Jurkat, Clone E6-1 (cell line): Measurements from ENCODE around the gene ADAM12.

ENCODE experiments used
- DNase-seq: peaks from one replicate; pipeline ENCODE4 v3.0.0-alpha.2; 2011; ENCODE audit warnings: low read depth, low spot score
- H3K4me3 ChIP-seq: 2 replicates; pipeline ENCODE4 v1.5.1; 2011; ENCODE audit warnings: mild to moderate bottlenecking, low read length, control low read depth, moderate library complexity

ADAM12 gene

DNA sequence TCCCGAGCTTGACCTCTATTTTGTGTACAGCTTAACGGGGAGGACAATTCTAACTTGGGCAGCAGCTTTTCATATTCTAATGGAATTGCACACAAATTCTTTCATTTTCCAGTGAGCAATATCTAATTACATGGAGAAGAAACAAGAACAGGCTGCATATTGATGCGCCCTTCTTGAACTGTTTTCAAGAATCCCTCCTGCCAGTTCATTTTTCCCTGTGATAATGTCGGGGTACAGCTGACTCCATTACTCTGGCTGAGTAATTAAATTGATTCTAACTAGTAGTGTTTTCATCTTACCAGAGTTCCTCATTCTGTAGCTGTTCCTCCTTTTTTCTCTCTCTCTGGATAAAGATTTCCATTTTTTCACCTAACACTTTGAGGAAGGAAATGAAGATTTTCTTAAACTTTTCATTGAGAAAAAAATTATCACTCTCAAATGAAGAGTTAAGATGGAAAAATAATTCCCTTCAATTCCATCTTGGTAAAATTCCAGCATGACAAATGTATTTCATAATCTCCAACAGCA, 301.1 kb downstream of the ADAM12 start:
- DNase-seq = no peak
- no peak overlapping the region for H3K4me3 ChIP-seq

DNA sequence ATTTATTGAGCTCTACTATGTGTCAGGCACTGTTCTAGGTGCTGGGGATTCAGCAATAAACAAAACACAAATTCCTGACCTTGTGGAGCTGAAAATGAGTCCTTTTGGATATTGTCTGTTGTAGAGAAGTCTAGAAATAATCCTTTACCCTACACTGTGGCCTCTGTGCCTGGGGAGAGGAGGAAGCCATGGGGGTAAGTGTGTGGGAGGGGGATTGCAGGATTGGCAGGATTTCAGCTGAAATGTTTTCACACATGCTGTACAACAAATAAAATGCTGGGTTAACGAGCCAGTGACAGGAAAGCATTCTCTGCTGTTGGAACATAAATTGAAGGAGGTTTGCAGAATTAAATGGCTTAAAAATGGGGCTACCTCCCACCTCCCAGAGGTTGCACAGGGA, 302.5 kb downstream of the ADAM12 start:
- DNase-seq = no peak
- no peak overlapping the region for H3K4me3 ChIP-seq

DNA sequence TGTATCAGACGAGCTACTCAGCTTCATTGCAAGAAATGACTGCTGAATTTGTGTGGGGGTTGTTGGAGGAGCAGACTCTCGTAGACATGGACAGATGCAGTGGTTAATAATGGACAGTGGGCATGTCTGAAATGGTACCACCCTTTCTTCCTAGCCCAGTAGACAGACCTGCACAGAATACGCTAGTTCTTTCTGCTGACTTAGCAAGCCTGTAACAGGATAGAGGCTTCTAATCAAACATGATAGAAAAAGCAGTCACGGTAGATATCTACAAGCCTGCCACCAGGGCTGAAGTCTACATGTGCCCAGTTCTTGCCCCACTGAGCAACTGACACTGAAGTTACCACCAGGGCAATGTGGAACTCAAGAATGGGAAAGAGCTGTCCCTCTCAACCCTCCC, 303.9 kb downstream of the ADAM12 start:
- no peak overlapping the region for H3K4me3 ChIP-seq
- no peak for DNase-seq

DNA sequence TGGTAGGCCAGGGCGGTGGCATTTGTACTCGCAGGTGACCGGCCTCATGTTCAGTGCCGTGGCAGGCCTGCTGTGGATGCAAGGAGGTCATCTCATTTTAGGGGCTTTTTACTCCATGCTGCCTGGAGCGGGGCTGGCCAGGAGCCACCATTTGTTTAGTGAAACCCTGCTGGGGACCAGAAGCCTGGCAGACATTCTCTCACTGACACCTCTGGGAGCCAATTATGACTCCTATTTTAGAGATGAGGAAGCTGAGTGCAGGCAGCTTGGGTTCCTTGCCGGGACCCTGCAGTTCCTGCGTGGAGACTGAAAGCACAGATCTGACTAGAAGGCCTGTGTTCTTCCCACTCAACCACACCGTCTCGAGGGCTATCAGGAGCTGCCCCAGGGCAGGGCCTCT, 305.3 kb downstream of the ADAM12 start:
- H3K4me3 ChIP-seq = no peak overlapping the region
- DNase-seq = no peak

DNA sequence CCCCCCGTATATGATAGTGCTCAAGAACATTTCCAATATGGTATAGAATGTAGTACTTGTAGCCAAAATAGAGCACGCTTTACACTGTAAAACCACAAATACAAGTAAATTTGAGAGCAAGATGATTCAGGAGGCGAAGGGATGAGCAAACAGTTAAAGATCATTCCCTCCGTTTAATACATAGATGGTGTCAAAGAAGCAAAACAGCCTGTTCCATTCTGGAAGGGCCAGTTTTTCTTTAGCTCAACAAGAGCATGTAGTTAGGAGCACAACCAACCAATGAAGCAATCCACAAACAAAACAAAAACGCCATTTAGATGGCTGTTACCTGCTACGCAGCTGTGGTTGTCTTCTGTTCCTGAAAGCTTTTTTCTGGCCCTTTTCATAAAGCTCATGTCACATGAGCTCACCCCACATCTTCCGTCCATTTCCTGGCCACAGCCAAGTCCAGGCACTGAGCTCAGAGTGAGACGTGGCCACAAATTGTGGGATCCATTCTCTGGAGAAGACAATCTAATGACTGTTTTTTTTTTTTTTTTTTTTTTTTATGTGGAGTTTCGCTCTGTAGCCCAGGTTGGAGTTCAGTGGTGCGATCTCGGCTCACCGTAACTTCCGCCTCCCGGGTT, 306.3 kb downstream of the ADAM12 start:
- no peak overlapping the region for H3K4me3 ChIP-seq
- DNase-seq = no peak

DNA sequence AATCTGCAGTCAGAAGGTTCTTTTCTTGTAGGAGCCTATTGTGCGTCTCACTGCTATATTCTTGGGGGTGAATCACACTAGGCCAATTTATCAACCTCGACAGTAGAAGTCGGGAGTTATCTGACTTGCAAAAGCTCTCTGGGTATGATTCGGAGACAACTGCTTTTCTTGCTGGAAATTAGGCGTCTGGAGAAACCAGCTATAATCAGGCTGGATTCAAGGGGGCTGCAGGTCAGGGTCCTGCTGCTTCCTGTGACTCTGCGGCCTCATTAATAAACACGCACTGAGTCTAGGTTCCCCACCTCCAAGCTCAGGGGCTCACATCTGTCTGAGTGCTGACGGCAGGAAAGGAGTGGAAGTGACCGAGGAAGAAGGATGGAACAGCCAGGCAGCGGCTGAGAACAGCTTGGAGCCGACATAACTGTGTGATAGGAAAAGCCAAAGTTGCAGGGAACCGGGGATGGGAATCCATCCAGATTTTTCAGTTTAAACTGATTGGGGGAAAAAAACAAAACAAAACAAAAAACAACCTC, 307.3 kb downstream of the ADAM12 start:
- DNase-seq = no peak
- H3K4me3 ChIP-seq = no peak overlapping the region

DNA sequence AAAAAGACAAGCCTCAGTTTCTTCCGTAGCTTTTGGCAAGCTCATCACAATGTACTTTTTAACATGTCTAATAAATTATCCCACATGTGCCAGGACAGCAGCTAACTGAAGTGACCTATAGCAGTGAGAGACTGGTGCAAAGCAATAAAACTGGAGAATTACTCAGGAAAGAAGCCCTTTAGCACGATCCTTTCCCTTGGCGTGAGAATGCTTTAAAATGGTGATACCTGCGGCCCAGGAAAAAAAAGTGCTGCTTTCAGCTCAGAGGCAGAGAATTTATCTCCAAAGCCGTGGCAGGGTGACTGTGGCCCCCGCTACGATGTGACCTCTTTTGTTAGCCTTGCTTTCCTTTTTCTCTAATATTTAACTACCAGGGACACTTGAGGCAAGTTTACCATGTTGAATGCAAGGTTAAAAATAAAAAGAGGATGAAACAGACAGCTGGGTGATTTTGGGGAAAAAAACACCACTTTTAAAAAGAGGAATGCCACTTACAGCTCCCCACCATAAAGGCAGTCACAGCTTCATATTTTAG, 307.9 kb downstream of the ADAM12 start:
- no peak overlapping the region for H3K4me3 ChIP-seq
- DNase-seq = no peak

DNA sequence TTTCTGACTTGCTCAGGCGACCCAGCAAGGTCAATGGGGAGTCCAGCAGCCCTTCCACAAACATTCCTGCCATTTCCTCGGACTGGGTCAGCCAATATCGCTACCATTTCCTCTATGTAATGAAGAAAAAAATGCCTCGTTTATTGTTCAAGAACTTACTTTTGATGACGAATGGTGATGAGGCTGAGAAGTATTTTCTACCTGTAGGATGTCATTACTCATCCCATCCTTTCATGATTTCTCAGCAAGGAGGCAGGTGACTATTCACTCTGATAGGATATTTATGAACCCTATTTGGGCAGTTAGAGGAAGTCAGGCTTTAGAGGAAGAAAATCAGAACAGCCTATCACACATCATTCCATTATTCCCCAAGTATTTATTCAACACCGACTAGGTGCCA, 313.3 kb downstream of the ADAM12 start:
- no peak overlapping the region for H3K4me3 ChIP-seq

DNA sequence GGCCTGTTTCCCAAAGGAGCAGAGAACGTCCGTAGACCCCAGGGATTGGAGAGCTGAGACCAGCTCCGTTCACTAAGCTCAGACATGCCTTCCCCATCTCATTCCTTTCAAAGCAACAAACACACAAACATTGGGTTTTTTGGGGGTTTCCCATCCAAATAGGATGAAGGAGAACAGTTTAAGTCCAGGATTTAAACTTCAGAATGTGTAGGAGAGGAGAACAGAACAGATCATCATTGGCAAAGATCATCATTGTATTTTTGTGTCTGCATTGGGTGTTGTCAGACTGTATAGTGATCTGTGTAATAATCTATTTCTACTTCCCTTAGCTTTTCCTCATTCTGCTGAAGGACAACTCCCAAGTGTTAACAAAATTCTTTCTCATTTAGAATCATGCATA, 314.0 kb downstream of the ADAM12 start:
- no peak for DNase-seq
- no peak overlapping the region for H3K4me3 ChIP-seq

More for the DNA sequence above, 313.3 kb downstream of the ADAM12 start:
- no peak for DNase-seq

DNA sequence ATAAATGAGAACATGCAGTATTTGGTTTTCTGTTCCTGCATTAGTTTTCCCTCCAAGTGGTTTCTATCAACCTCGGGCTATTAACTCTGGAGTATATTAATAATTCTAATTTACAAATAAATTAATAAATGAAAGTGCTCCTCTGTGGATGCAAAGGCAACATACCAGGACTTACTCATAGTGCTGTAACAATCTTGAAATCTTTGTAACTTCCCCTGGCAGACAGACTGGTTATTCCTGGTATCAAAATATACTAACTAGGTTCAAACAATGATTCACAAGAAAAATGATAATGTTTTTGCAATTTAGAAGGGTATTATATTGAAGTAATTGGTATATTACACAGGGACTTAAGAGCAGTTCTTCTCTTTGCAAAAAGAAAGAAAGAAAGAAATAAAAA, 314.7 kb downstream of the ADAM12 start:
- no peak for DNase-seq
- H3K4me3 ChIP-seq = no peak overlapping the region

DNA sequence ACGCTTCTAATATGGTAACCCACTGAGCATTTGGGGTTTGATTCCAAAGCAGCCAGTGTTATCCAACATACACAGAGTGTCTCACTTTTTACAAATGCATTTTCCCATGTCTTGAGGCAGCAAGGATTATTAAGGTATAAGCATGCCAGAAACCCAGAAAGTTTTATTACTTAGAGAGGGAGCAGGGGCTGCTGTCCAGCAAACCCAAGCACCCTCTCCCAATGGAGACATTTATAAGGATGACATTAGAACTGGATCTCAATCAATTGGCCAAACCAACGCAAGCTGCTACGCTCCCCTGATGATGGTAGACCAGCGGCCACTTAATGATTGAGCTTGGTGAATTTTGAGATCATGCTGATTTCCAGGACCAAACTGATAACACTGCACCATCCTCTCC, 315.7 kb downstream of the ADAM12 start:
- no peak for DNase-seq
- H3K4me3 ChIP-seq = no peak overlapping the region

DNA sequence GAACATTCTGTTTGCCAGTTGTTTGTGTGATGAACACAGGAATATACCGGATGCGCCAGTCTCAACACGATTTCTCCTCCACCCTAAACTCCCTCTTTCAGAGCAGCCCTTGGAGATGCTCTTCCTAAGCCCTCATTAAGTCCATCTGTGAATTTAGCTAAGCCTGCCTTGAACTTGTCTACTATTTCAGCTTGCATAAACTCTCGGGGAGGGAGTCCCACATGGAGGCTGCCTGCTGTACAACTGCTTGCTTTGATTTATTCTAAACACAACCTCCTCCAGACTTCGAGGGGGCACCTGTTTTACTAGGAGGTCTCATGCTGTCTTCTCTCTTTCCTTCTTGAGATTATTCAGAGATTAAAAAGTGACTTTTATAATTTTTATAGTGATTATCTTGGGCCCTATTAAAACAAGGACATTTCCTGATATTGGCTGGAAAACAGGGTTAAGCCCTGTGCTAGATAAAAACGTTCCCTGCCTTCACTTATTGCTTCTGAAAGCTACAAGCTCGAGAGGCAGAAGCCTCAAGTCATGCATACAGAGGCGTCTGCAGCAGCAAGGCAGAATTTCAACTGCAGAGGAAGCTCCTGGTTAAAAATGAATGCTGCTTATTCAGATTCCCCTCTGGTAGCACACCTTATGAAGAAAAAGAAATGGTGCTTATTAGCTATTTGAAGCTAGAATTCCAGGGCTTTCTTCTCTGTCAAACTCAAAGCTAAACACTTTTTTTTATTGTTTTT, 317.6 kb downstream of the ADAM12 start:
- H3K4me3 ChIP-seq = no peak overlapping the region
- no peak for DNase-seq

DNA sequence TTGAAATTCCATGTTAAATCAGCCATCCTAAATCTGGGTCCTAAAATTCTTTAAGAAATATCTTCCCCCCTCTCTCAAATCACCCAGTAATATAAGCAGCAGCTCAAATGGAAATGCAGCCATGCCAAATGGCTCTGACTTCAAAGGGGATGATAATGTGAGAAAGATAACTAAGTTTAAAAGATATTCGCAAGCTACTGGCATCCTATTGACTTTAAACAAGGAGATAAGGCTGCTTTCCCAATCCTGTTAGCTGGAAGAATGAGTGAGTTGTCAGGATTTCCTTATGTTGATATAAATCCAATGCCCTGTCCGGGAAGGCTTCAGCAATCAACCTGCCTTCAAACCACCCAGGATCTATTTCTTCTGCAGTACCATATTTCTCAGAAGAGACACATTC, 320.0 kb downstream of the ADAM12 start:
- no peak overlapping the region for H3K4me3 ChIP-seq
- no peak for DNase-seq

DNA sequence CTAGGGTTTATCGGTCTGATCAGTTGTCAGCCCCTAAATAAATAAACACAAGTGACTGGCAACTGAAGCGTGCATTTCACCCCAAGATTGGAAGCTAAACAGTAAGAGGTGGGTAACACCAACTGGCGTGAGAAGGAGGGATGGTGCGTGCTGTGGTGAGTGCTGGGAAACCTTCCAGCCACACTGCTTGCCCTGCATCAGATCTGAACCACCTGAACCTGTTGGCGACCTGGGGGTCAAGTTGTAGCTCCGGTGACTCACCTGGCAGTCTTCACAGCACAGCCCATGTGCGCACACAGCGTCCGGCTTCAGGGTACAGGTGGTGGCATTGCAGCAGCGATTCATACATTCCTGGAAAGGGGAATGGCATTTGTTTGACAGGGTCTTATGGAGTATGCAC, 321.8 kb downstream of the ADAM12 start:
- H3K4me3 ChIP-seq = no peak overlapping the region
- no peak for DNase-seq

DNA sequence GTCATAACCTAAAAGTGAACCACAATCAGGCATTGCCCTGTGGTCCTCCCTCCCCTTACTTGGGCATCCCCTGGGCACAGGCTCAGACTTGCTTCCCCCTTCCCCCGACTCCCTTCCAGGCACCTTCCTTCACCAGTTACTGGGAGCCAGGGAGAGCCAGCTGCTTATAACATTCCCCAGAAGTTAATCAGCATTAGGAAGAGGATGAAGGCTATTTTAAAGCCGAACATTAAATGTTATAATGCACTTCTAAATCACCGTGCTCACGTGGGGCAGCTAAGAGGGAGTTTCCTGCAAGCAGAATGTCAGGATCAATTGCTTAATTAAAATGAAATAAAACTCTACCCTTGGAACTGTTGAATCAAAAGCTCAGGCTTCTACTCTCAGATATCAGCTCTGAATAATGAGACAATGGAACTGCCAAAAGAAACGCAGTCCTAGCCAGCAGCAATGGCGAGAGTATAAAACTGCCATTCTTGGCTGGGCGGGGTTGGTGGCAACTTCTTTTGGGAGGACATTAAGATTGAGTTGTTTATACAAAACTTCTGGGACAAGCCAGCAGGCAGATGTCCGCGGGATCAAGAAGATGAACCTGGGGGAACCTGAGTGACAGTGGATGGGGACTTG, 322.4 kb downstream of the ADAM12 start:
- H3K4me3 ChIP-seq = no peak overlapping the region
- no peak for DNase-seq

DNA sequence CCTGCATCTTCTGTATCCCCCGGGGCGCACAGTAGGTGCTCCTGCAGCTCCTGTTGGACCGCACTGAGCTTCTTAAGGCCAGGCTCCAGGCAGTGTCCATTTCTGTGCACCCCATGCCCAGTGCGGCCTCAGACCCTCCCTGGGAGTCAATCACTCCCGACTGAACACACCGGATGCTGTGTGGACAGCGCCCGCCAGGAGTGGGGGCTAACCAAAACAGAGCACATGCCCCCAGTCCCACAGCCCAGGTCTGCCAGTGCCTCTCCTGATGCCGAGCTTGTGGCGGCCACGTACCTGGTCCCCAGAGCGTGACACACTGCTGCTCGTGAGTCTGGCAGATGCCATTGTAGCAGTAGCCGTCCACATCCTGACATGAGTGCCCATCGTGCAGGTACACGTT, 323.8 kb downstream of the ADAM12 start:
- H3K4me3 ChIP-seq = no peak overlapping the region

DNA sequence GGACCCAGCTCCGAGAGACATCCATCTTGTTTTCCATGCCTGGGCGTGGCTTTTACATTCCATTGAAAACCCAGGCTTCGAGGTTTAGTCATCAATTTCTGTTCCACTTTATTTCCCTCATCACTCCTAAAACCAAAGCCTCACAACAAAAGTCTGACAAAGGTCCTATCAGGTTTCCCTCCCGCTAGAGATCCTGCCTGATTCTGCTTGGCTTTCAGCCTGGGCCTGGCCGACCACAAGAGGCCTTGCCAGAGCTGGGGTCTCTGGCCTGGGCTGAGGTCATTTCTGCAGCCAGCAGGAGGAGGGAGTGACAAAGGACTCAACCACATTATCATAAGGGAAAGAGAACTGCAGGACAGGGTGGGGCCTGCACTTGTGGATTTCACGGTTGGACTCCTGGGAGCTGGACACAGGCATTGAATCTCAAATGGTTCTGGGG, 324.9 kb downstream of the ADAM12 start:
- no peak overlapping the region for H3K4me3 ChIP-seq
- DNase-seq = no peak

More for the DNA sequence above, 323.8 kb downstream of the ADAM12 start:
- DNase-seq = no peak

DNA sequence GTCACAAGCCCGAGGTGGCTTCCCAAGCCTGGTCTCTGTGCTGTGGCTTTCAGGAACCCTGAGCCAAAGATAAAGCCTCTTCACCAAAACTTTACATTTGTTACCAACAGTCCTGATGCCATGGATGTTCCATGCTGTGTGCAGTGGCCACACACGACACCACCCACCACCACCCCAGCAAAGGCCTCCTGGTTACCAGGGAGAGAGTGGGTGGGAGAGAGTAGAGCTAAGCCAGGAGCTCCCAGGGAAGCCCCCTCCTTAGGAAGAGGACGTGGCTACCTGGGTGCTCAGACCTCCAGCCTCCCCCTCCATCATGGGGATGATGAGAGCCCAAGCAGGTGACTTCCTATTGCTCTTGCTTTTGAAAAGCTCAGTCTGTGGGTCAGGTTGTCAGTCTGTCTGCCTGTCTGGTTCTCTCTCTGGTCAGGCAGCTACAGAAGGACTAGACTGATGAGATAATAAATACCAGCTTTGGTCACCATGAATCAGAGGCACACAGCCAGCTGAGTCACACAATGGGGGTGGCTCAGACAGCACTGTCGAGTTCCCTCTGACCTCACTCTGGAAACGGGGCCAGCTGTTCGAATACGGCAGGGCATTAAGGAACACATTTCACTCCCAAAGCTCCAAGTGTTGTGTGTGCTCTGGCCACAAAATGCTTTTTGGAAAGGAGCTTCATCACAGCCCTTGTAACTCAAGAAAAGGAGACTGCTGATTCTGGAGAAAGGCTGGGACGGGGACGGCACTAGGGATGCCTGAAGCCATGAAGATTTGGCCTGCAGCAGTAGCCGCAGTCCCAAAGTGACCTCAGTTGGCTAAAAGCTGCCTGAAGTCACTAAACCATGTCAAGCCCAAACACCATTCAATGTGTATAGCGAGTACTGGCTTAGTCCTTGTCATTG, 325.9 kb downstream of the ADAM12 start:
- DNase-seq = no peak

DNA sequence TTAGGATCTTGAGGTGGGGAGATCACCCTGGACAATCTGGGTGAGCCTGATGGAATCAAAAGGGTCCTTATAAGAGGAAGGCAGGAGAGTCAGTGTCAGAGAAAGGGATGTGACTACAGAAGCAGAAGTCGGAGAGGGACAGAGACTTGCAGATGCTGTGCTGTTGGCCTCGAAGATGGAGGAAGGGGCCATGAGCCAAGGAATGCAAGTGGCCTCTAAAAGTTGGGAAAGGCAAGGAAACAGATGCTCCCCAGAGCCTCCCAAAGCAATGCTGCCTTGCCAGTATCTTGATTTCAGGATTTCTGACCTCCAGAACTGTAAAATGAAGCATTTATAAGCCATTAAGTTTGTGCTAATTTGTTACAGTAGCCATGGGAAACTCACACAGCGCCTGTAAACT, 326.8 kb downstream of the ADAM12 start:
- no peak overlapping the region for H3K4me3 ChIP-seq
- DNase-seq = no peak

More for the DNA sequence above, 325.9 kb downstream of the ADAM12 start:
- H3K4me3 ChIP-seq = no peak overlapping the region
